GM18508 (cell line): Measurements from ENCODE around the gene CWC27.
"Not testable (repeated sequence)": the region's sequence is repeated elsewhere in the genome, so short reads cannot be mapped to it uniquely, and the experiment has no call there.

ENCODE experiments used
- ATAC-seq: cut with Tn5 transposase; IDR thresholded peaks from one replicate; pipeline ENCODE4 v1.9.1; 2021; ENCODE audit warnings: moderate number of reproducible peaks; ENCODE audit not compliant: insufficient read depth, unreplicated experiment

Gene CWC27

GRCh38 chr5:64784451-64785025 lies 15.8 kb downstream of the CWC27 start:
- ATAC-seq = peak; percentile 49

- no peak for ATAC-seq
Measured at GRCh38 chr5:64786372-64786771, 17.6 kb downstream of the CWC27 start.

GRCh38 chr5:64788156-64788555 lies 19.4 kb downstream of the CWC27 start:
- ATAC-seq = no peak

- no peak for ATAC-seq
Measured at GRCh38 chr5:64789457-64789856, 20.7 kb downstream of the CWC27 start.

- no peak for ATAC-seq
Measured at GRCh38 chr5:64790210-64790609, 21.5 kb downstream of the CWC27 start.

- ATAC-seq = no peak
Measured at GRCh38 chr5:64792469-64792868, 23.7 kb downstream of the CWC27 start.

- ATAC-seq = no peak
Measured at GRCh38 chr5:64794053-64794770, 25.5 kb downstream of the CWC27 start.

- no peak for ATAC-seq
Measured at GRCh38 chr5:64796301-64796700, 27.6 kb downstream of the CWC27 start.

GRCh38 chr5:64800926-64801325 lies 32.2 kb downstream of the CWC27 start:
- no peak for ATAC-seq

GRCh38 chr5:64806537-64806936 lies 37.8 kb downstream of the CWC27 start:
- no peak for ATAC-seq

GRCh38 chr5:64807520-64807919 lies 38.8 kb downstream of the CWC27 start:
- ATAC-seq = no peak

- no peak for ATAC-seq
Measured at GRCh38 chr5:64811050-64811640, 42.4 kb downstream of the CWC27 start.

GRCh38 chr5:64814073-64814472 lies 45.3 kb downstream of the CWC27 start:
- ATAC-seq = peak; percentile 97

- no peak for ATAC-seq
Measured at GRCh38 chr5:64818245-64818644, 49.5 kb downstream of the CWC27 start.

- not testable (repeated sequence) for ATAC-seq
Measured at GRCh38 chr5:64819345-64819744, 50.6 kb downstream of the CWC27 start.

GRCh38 chr5:64822320-64822719 lies 53.6 kb downstream of the CWC27 start:
- ATAC-seq = no peak

- ATAC-seq = no peak
Measured at GRCh38 chr5:64826541-64826940, 57.8 kb downstream of the CWC27 start.

GRCh38 chr5:64827703-64828102 lies 59.0 kb downstream of the CWC27 start:
- no peak for ATAC-seq

- not testable (repeated sequence) for ATAC-seq
Measured at GRCh38 chr5:64830650-64831049, 61.9 kb downstream of the CWC27 start.

- no peak for ATAC-seq
Measured at GRCh38 chr5:64831996-64832395, 63.3 kb downstream of the CWC27 start.

GRCh38 chr5:64834037-64834436 lies 65.3 kb downstream of the CWC27 start:
- ATAC-seq = no peak

- ATAC-seq = no peak
Measured at GRCh38 chr5:64834611-64835010, 65.9 kb downstream of the CWC27 start.
